K562 (cell line): ENCODE data around the gene HDAC9.

Experiments
- CC2D1A ChIP-seq: fragments of 450-650 bp; IDR thresholded peaks from 2 replicates; pipeline ENCODE4 v1.6.1; 2017; ENCODE audit warnings: mild to moderate bottlenecking
- EZH2 ChIP-seq: IDR thresholded peaks from 2 replicates; pipeline ENCODE4 v1.6.1; 2012; ENCODE audit warnings: low read depth, mild to moderate bottlenecking, inconsistent platforms, low read length, borderline replicate concordance
- JUN ChIP-seq, 2 experiments: sonication (generic) in 1 of 2; formaldehyde crosslinking in 1 of 2; IDR thresholded peaks; 2 replicates each; pipeline versions ENCODE4 v1.6.1 to v1.8.0; 2012 to 2022; ENCODE audit warnings: borderline replicate concordance in 2 of 2, mild to moderate bottlenecking in 2 of 2, improper control_type of control experiment in 1 of 2, low read depth in 1 of 2, low read length in 1 of 2, missing genetic modification reagents in 1 of 2
- KAT8 ChIP-seq: fragments of 450-650 bp; IDR thresholded peaks from 2 replicates; pipeline ENCODE4 v1.6.1; 2016; ENCODE audit warnings: low read depth, mild to moderate bottlenecking
- POLR2A ChIP-seq: fragments of 450-650 bp; conservative IDR thresholded peaks from 2 replicates; pipeline ENCODE4 v1.6.1; 2016
- POLR2AphosphoS5 ChIP-seq: IDR thresholded peaks from 2 replicates; pipeline ENCODE4 v1.6.1; 2011; ENCODE audit warnings: mild to moderate bottlenecking, low read depth, low read length, moderate library complexity; ENCODE audit not compliant: control insufficient read depth, insufficient read depth
- SMAD3 ChIP-seq: fragments of 450-650 bp; formaldehyde crosslinking; conservative IDR thresholded peaks from 2 replicates; pipeline ENCODE4 v1.4.0; 2020; ENCODE audit warnings: mild to moderate bottlenecking
- ZNF274 ChIP-seq: IDR thresholded peaks from 2 replicates; pipeline ENCODE4 v1.6.1; 2011; ENCODE audit warnings: low read depth, mild to moderate bottlenecking, low read length, moderate library complexity, borderline replicate concordance
- TF ChIP-seq, protein P1 (sequence below): sonication (generic); formaldehyde crosslinking; IDR thresholded peaks from 2 replicates; pipeline ENCODE4 v1.5.0; 2020; ENCODE audit warnings: missing genetic modification reagents
- TF ChIP-seq, protein P2 (sequence below): fragments of 450-650 bp; IDR thresholded peaks from 2 replicates; pipeline ENCODE4 v1.7.1; 2018; ENCODE audit warnings: mild to moderate bottlenecking, low read depth; ENCODE audit not compliant: partially characterized antibody
- TF ChIP-seq, protein P3 (sequence below), 3 experiments: IDR thresholded peaks in 2 of 3; conservative IDR thresholded peaks in 1 of 3; 2 replicates each; pipeline ENCODE4 v1.5.1; 2011 to 2012; ENCODE audit warnings: low read length in 3 of 3, mild to moderate bottlenecking in 3 of 3, control low read depth in 2 of 3, improper control_type of control experiment in 1 of 3, inconsistent platforms in 1 of 3, low read depth in 1 of 3, mixed read lengths in 1 of 3, moderate library complexity in 1 of 3; ENCODE audit not compliant: insufficient read depth in 2 of 3
- TF ChIP-seq, protein P4 (sequence below), 2 experiments: IDR thresholded peaks; 2 replicates each; pipeline ENCODE4 v1.6.1; 2012; ENCODE audit warnings: improper control_type of control experiment in 2 of 2, low read depth in 2 of 2, low read length in 2 of 2, borderline replicate concordance in 1 of 2
- TF ChIP-seq, protein P5 (sequence below): sonication (generic); formaldehyde crosslinking; IDR thresholded peaks from 2 replicates; pipeline ENCODE4 v1.9.0; 2022; ENCODE audit warnings: mild to moderate bottlenecking, missing genetic modification reagents
- TF ChIP-seq, protein P6 (sequence below): sonication (generic); formaldehyde crosslinking; IDR thresholded peaks from 2 replicates; pipeline ENCODE4 v1.8.0; 2022; ENCODE audit warnings: missing genetic modification reagents, mild to moderate bottlenecking, moderate library complexity, borderline replicate concordance

DNA sequence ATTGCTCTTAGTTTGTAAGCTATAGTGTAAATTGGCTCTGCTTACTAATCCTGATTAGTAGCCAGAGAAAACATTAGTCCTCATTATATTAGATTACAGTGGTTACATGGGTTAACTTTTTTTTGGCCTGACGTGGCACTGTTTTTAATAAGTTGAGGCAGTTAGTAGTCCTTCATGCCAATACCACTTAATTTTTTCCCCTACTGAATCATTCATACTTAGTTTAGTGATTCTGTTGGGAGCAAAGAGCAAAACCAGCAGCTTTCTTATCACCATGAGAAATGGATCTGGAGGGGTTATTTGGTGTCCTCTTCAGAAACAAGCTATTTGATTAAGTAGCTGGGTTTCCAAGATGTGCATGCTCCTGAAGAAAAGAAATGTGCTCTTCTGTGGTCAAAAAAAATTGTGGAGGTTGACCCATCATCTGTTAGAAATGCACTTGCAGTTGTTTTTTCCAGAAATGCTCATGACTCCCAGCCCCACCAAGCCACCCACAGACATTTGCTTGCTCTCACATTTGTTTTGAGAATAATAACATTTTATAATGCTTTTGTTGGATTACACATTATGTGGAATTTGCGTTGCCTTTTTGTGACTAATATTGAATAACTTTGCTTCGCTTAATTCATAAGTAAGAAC lies 258.5 kb downstream of the HDAC9 start:
- TF ChIP-seq, protein P1, sequence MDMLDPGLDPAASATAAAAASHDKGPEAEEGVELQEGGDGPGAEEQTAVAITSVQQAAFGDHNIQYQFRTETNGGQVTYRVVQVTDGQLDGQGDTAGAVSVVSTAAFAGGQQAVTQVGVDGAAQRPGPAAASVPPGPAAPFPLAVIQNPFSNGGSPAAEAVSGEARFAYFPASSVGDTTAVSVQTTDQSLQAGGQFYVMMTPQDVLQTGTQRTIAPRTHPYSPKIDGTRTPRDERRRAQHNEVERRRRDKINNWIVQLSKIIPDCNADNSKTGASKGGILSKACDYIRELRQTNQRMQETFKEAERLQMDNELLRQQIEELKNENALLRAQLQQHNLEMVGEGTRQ (CRISPR knock-in tag), result no peak
- no peak for TF ChIP-seq POLR2AphosphoS5
- TF ChIP-seq CC2D1A, result no peak
- no peak for TF ChIP-seq JUN (IDR thresholded peaks at IDR 0.05; ENCODE audit: borderline replicate concordance, low read depth, low read length)
- TF ChIP-seq JUN (CRISPR knock-in tag; IDR thresholded peaks at IDR 0.05; ENCODE audit: borderline replicate concordance), result no peak
- TF ChIP-seq SMAD3 (CRISPR knock-in tag), result no peak
- no peak for TF ChIP-seq KAT8
- TF ChIP-seq, protein P2, sequence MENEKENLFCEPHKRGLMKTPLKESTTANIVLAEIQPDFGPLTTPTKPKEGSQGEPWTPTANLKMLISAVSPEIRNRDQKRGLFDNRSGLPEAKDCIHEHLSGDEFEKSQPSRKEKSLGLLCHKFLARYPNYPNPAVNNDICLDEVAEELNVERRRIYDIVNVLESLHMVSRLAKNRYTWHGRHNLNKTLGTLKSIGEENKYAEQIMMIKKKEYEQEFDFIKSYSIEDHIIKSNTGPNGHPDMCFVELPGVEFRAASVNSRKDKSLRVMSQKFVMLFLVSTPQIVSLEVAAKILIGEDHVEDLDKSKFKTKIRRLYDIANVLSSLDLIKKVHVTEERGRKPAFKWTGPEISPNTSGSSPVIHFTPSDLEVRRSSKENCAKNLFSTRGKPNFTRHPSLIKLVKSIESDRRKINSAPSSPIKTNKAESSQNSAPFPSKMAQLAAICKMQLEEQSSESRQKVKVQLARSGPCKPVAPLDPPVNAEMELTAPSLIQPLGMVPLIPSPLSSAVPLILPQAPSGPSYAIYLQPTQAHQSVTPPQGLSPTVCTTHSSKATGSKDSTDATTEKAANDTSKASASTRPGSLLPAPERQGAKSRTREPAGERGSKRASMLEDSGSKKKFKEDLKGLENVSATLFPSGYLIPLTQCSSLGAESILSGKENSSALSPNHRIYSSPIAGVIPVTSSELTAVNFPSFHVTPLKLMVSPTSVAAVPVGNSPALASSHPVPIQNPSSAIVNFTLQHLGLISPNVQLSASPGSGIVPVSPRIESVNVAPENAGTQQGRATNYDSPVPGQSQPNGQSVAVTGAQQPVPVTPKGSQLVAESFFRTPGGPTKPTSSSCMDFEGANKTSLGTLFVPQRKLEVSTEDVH, result no peak
- TF ChIP-seq, protein P3, sequence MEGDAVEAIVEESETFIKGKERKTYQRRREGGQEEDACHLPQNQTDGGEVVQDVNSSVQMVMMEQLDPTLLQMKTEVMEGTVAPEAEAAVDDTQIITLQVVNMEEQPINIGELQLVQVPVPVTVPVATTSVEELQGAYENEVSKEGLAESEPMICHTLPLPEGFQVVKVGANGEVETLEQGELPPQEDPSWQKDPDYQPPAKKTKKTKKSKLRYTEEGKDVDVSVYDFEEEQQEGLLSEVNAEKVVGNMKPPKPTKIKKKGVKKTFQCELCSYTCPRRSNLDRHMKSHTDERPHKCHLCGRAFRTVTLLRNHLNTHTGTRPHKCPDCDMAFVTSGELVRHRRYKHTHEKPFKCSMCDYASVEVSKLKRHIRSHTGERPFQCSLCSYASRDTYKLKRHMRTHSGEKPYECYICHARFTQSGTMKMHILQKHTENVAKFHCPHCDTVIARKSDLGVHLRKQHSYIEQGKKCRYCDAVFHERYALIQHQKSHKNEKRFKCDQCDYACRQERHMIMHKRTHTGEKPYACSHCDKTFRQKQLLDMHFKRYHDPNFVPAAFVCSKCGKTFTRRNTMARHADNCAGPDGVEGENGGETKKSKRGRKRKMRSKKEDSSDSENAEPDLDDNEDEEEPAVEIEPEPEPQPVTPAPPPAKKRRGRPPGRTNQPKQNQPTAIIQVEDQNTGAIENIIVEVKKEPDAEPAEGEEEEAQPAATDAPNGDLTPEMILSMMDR (IDR thresholded peaks at IDR 0.05 in 2 of 3, conservative IDR thresholded peaks at IDR 0.05 in 1 of 3; ENCODE audit: insufficient read depth in 2 of 3, low read depth in 1 of 3, low read length in 3 of 3), result no peak
- TF ChIP-seq, protein P4, sequence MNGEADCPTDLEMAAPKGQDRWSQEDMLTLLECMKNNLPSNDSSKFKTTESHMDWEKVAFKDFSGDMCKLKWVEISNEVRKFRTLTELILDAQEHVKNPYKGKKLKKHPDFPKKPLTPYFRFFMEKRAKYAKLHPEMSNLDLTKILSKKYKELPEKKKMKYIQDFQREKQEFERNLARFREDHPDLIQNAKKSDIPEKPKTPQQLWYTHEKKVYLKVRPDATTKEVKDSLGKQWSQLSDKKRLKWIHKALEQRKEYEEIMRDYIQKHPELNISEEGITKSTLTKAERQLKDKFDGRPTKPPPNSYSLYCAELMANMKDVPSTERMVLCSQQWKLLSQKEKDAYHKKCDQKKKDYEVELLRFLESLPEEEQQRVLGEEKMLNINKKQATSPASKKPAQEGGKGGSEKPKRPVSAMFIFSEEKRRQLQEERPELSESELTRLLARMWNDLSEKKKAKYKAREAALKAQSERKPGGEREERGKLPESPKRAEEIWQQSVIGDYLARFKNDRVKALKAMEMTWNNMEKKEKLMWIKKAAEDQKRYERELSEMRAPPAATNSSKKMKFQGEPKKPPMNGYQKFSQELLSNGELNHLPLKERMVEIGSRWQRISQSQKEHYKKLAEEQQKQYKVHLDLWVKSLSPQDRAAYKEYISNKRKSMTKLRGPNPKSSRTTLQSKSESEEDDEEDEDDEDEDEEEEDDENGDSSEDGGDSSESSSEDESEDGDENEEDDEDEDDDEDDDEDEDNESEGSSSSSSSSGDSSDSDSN (IDR thresholded peaks at IDR 0.05; ENCODE audit: borderline replicate concordance in 1 of 2, low read depth in 2 of 2, low read length in 2 of 2), result no peak
- no peak for TF ChIP-seq POLR2A
- TF ChIP-seq, protein P5, sequence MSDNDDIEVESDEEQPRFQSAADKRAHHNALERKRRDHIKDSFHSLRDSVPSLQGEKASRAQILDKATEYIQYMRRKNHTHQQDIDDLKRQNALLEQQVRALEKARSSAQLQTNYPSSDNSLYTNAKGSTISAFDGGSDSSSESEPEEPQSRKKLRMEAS, result no peak
- TF ChIP-seq EZH2, result no peak
- TF ChIP-seq, protein P6, sequence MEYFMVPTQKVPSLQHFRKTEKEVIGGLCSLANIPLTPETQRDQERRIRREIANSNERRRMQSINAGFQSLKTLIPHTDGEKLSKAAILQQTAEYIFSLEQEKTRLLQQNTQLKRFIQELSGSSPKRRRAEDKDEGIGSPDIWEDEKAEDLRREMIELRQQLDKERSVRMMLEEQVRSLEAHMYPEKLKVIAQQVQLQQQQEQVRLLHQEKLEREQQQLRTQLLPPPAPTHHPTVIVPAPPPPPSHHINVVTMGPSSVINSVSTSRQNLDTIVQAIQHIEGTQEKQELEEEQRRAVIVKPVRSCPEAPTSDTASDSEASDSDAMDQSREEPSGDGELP (CRISPR knock-in tag), result no peak
- no peak for TF ChIP-seq ZNF274
